ENCODE data around the gene ADAMTSL1. TPM values are rescaled to one million over a fixed set of nuclear protein-coding genes. Genes with fewer than 3 reads are reported as not detected.

Gene ADAMTSL1
- total and polyA plus RNA-seq, 8 donors = 1.1 to 98.8 (median 8.4) TPM

DNA sequence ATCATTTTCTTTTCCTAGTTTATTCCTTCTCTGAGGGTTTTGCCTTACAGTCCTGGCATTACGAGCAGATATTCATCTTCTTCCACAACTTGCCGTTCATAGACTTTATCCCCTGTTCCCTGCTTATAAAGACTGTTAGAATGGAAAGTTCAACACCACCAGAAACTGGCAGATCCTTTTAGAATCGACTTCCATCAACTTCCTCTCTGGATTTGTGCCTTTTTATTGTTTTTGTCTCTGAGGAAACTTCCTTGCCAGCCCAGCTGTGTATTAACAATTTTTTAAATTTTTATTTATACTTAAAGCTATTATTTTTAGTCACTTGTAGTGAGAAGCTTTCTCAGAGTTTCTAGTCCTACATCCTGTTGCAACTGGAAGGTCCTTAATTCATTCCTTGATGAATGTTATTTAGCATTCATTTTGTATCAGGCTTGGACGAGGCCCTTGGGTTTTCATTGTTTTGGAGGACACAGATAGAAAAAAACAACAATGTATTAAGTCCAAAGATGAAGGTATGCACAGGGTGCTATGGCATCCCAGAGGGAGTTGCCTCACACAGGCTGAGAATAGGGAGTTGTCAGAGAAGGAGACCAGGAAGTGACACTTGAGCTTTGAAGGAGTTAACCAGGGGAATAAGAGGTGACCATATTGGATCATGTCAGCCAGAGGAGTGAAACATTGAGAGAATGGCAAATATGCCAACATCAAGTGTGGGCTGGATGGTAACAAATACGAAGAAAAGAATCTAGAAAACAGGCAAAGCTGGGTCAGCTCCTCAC is 81.3 kb downstream of the ADAMTSL1 start:
- TF ChIP-seq POLR2AphosphoS5 (IDR thresholded peaks at IDR 0.05) (no peak), CTCF (IDR thresholded peaks at IDR 0.05) (no peak), POLR2A (IDR thresholded peaks at IDR 0.05) (no peak), EP300 (IDR thresholded peaks at IDR 0.05) (no peak)
- no peak for DNase-seq
- intact Hi-C loops (cut with DNase I; ENCODE audit: low total_unique reads) = no loop called here
- H3K4me3 ChIP-seq = no peak overlapping the region
- no peak overlapping the region for H3K27ac ChIP-seq
- H3K27me3 ChIP-seq = no peaks in the 10 kb centered on the region
- H3K9me3 ChIP-seq = peaks cover 0 to 9% (median 0%) of the 10 kb centered on the region in 4 donors
- WGBS, 5 donors = 63 to 71% (median 70%) methylated on average over 5 of the region's 5 CpGs
- H3K4me1 ChIP-seq = no peaks in the 10 kb centered on the region
- no peaks in the 10 kb centered on the region for H3K36me3 ChIP-seq

DNA sequence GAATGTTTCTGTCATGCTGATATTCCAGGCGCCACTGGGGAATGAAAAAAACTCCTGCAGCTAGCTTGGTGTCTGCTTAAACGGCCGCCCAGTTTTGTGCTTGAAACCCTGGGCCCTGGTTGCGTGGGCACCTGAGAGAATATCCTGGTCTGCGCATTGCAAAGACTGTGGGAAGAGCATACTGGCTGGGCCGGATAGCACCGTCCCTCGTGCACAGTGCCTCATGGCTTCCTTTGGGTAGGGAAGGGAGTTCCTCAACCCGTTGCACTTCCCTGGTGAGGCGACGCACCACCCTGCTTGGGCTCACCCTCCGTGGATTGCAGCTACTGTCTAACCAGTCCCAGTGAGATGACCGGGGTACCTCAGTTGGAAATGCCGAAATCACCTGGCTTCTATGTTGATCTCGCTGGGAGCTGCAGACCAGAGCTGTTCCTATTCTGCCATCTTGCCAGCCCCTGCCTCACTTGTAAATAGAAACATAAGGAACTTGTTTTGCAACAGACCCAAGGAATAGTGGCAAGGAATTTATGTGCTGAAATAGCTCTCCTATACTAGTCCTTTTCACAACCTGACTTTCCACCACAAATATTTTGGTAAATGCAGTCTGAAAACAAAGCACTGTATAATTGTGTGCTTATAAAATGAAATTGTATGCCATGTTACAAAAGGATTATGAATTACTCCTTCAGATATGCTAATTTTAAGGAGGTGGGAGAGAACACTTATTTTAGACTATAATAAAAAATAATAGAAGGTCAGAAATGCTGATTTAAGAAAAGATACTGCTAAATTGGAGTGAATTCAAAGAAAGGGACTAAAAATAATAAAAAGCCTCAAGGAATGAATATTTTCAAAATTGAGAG is 90.3 kb downstream of the ADAMTSL1 start:
- Histone ChIP-seq H3K36me3 (no peaks in the 10 kb centered on the region), H3K9me3 (peaks cover 0 to 19% (median 4%) of the 10 kb centered on the region in 4 donors), H3K4me1 (no peaks in the 10 kb centered on the region), H3K27me3 (no peaks in the 10 kb centered on the region), H3K27ac (no peak overlapping the region), H3K4me3 (no peak overlapping the region)
- TF ChIP-seq EP300 (IDR thresholded peaks at IDR 0.05) = no peak
- no peak for TF ChIP-seq POLR2AphosphoS5 (IDR thresholded peaks at IDR 0.05)
- no peak for TF ChIP-seq CTCF (IDR thresholded peaks at IDR 0.05)
- no peak for TF ChIP-seq POLR2A (IDR thresholded peaks at IDR 0.05)
- intact Hi-C loops (cut with DNase I; ENCODE audit: low total_unique reads) = no loop called here
- 92 to 96% (median 95%) methylated on average over 8 to 15 of the region's 15 CpGs for WGBS, 5 donors
- no peak for DNase-seq

DNA sequence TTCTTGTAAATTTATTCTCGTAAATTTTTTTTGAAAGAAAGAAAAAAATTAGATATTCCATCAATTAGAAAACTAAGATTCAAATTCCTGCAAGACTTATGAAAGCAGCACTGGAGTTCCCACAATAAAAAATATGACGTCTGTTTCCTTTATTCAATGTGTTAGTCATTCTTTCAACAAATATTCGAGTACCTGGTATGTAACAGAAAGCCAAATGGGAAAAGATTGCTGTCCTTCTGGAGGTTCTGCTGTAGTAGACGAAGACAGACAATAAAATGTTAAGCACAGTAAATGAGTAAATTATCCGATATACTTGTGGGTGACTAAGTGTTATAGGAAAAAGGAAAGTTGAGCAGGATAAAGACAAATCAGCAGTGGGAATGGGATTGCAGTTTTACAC is 92.2 kb downstream of the ADAMTSL1 start:
- no peak for DNase-seq
- H3K27ac ChIP-seq = no peak overlapping the region
- H3K27me3 ChIP-seq = no peaks in the 10 kb centered on the region
- intact Hi-C loops (cut with DNase I; ENCODE audit: low total_unique reads) = no loop called here
- no peak overlapping the region for H3K4me3 ChIP-seq
- no peaks in the 10 kb centered on the region for H3K36me3 ChIP-seq
- TF ChIP-seq POLR2A (IDR thresholded peaks at IDR 0.05) (no peak), EP300 (IDR thresholded peaks at IDR 0.05) (no peak), POLR2AphosphoS5 (IDR thresholded peaks at IDR 0.05) (no peak), CTCF (IDR thresholded peaks at IDR 0.05) (no peak)
- H3K9me3 ChIP-seq = peaks cover 0 to 17% (median 2%) of the 10 kb centered on the region in 4 donors
- H3K4me1 ChIP-seq = peaks cover 0 to 4% (median 0%) of the 10 kb centered on the region in 4 donors
- WGBS, 5 donors = 68 to 77% (median 74%) methylated on average over 5 of the region's 5 CpGs

- no peak overlapping the region for H3K4me3 ChIP-seq
- WGBS, 5 donors = 55 to 58% (median 57%) methylated on average over 4 of the region's 4 CpGs
- TF ChIP-seq EP300 (IDR thresholded peaks at IDR 0.05) (no peak), POLR2AphosphoS5 (IDR thresholded peaks at IDR 0.05) (no peak), CTCF (IDR thresholded peaks at IDR 0.05) (no peak), POLR2A (IDR thresholded peaks at IDR 0.05) (no peak)
- no peaks in the 10 kb centered on the region for H3K9me3 ChIP-seq
- DNase-seq = peak in 1 of 2 donors; percentile 41
- intact Hi-C loops (cut with DNase I; ENCODE audit: low total_unique reads) = no loop called here
- H3K27me3 ChIP-seq = no peaks in the 10 kb centered on the region
- no peaks in the 10 kb centered on the region for H3K36me3 ChIP-seq
- H3K27ac ChIP-seq = no peak overlapping the region
- peaks cover 0 to 4% (median 0%) of the 10 kb centered on the region in 4 donors for H3K4me1 ChIP-seq
Measured at GRCh38 chr9:18568973-18569372, 95.0 kb downstream of the ADAMTSL1 start.

All from stomach (tissue), 9 donors.